Vagina (tissue), 2 donors: ENCODE results near the gene ZNF592. TPM values are rescaled to one million over a fixed set of nuclear protein-coding genes. Genes with fewer than 3 reads are reported as not detected.
A peak's percentile ranks its signal among the peaks of the same experiment; 100 is the strongest.

ENCODE experiments used
- DNase-seq, 2 donors: peaks; one replicate each; pipeline ENCODE4 v3.0.0-alpha.2; 2017; ENCODE audit errors: extremely low spot score in 2 of 2
- H3K27ac ChIP-seq: fragments of 200-600 bp; sonication (generic); one replicate; pipeline ENCODE4 v1.5.1; 2019
- H3K27me3 ChIP-seq: fragments of 200-600 bp; sonication (generic); one replicate; pipeline ENCODE4 v1.5.1; 2019
- H3K36me3 ChIP-seq, 2 donors: fragments of 200-600 bp; sonication (generic); one replicate each; pipeline ENCODE4 v1.5.1; 2017 to 2019
- H3K4me1 ChIP-seq: fragments of 200-600 bp; sonication (generic); one replicate; pipeline ENCODE4 v1.5.1; 2019
- H3K4me3 ChIP-seq, 2 donors: fragments of 200-600 bp; sonication (generic); 1 replicate in 1 of 2; 2 replicates in 1 of 2; pipeline ENCODE4 v1.5.1; 2016 to 2019
- H3K9me3 ChIP-seq: fragments of 200-600 bp; sonication (generic); one replicate; pipeline ENCODE4 v1.5.1; 2019
- CTCF ChIP-seq, 3 experiments: fragments of 450-650 bp in 2 of 3; fragments of 200-600 bp in 1 of 3; sonication (generic) in 1 of 3; IDR thresholded peaks; one replicate each; pipeline ENCODE4 v1.5.1; 2017 to 2019; ENCODE audit warnings: antibody characterized with exemption in 3 of 3, mild to moderate bottlenecking in 2 of 3, moderate library complexity in 2 of 3
- POLR2A ChIP-seq, 2 donors: fragments of 450-650 bp; IDR thresholded peaks; one replicate each; pipeline ENCODE4 v1.6.1; 2017; ENCODE audit warnings: antibody characterized with exemption in 2 of 2, mild to moderate bottlenecking in 2 of 2, moderate library complexity in 2 of 2
- POLR2AphosphoS5 ChIP-seq, 2 donors: sonication (generic); formaldehyde crosslinking; IDR thresholded peaks; one replicate each; pipeline ENCODE4 v1.9.0; 2017; ENCODE audit warnings: antibody characterized with exemption in 2 of 2, mild to moderate bottlenecking in 2 of 2, low read depth in 1 of 2; ENCODE audit not compliant: insufficient read depth in 1 of 2
- intact Hi-C: fragments of 100-400 bp; cut with DNase I; formaldehyde crosslinking; loops from one replicate; pipeline ENCODE4 v1.15.1; 2023
- total RNA-seq: library from RNA; depleted of rRNA; stranded (reverse); fragments of >200 nt; gene quantifications from one replicate; pipeline ENCODE4 v1.2.3, GENCODE V29; 2016

The ZNF592 gene
- total RNA-seq, 1 donor from 2014 or later = 21.6 TPM

GRCh38 chr15:84819291-84819768 lies 70.9 kb downstream of the ZNF592 start:
- H3K4me3 ChIP-seq = no peak overlapping the region
- DNase-seq = no peak
- TF ChIP-seq CTCF (IDR thresholded peaks at IDR 0.05) (no peak), POLR2A (IDR thresholded peaks at IDR 0.05) (no peak), POLR2AphosphoS5 (IDR thresholded peaks at IDR 0.05; ENCODE audit: insufficient read depth in 1 of 2, low read depth in 1 of 2) (no peak)
- no peaks in the 10 kb centered on the region for H3K36me3 ChIP-seq
- peaks cover 58% of the 10 kb centered on the region for H3K4me1 ChIP-seq
- no peaks in the 10 kb centered on the region for H3K27me3 ChIP-seq
- peak overlapping the region; percentile 74 for H3K27ac ChIP-seq
- intact Hi-C loops = loop anchor here (10.0 kb wide), 1 partner anchor 225 kb away; no protein-coding TSS in a partner anchor
- no peaks in the 10 kb centered on the region for H3K9me3 ChIP-seq

- Histone ChIP-seq H3K27me3 (no peaks in the 10 kb centered on the region), H3K4me3 (no peak overlapping the region), H3K4me1 (peaks cover 63% of the 10 kb centered on the region), H3K9me3 (no peaks in the 10 kb centered on the region), H3K27ac (peak overlapping the region; percentile 74), H3K36me3 (no peaks in the 10 kb centered on the region)
- no peak for TF ChIP-seq POLR2A (IDR thresholded peaks at IDR 0.05)
- TF ChIP-seq CTCF (IDR thresholded peaks at IDR 0.05) = no peak
- no peak for TF ChIP-seq POLR2AphosphoS5 (IDR thresholded peaks at IDR 0.05; ENCODE audit: insufficient read depth in 1 of 2, low read depth in 1 of 2)
- intact Hi-C loops = loop anchor here (5.0 to 10.0 kb wide), 2 partner anchors 72 to 225 kb away; partner anchors contain the start of gene ZNF592
- no peak for DNase-seq
Measured at GRCh38 chr15:84819791-84820190, 71.4 kb downstream of the ZNF592 start.

GRCh38 chr15:84821501-84822021 lies 73.2 kb downstream of the ZNF592 start:
- H3K36me3 ChIP-seq = no peaks in the 10 kb centered on the region
- no peak for DNase-seq
- H3K9me3 ChIP-seq = no peaks in the 10 kb centered on the region
- no peaks in the 10 kb centered on the region for H3K27me3 ChIP-seq
- no peak overlapping the region for H3K4me3 ChIP-seq
- intact Hi-C loops = loop anchor here (5.0 kb wide), 1 partner anchor 74 kb away; the partner anchor contains the start of gene ZNF592
- peaks cover 68% of the 10 kb centered on the region for H3K4me1 ChIP-seq
- TF ChIP-seq POLR2AphosphoS5 (IDR thresholded peaks at IDR 0.05; ENCODE audit: insufficient read depth in 1 of 2, low read depth in 1 of 2) (peak; percentile 49 to 55), CTCF (IDR thresholded peaks at IDR 0.05) (peak in 1 of 3 experiments; percentile 11), POLR2A (IDR thresholded peaks at IDR 0.05) (no peak)
- peak overlapping the region; percentile 24 for H3K27ac ChIP-seq

- H3K9me3 ChIP-seq = no peaks in the 10 kb centered on the region
- DNase-seq = no peak
- H3K36me3 ChIP-seq = no peaks in the 10 kb centered on the region
- H3K27ac ChIP-seq = no peak overlapping the region
- H3K27me3 ChIP-seq = no peaks in the 10 kb centered on the region
- no peak for TF ChIP-seq POLR2A (IDR thresholded peaks at IDR 0.05)
- H3K4me3 ChIP-seq = no peak overlapping the region
- intact Hi-C loops = loop anchor here (5.0 kb wide), 1 partner anchor 75 kb away; the partner anchor contains the start of gene ZNF592
- H3K4me1 ChIP-seq = peaks cover 64% of the 10 kb centered on the region
Measured at GRCh38 chr15:84822653-84823281, 74.4 kb downstream of the ZNF592 start.

- intact Hi-C loops = loop anchor here (5.0 kb wide), 1 partner anchor 76 kb away; the partner anchor contains the start of gene ZNF592
- no peak overlapping the region for H3K4me3 ChIP-seq
- no peaks in the 10 kb centered on the region for H3K27me3 ChIP-seq
- no peak for TF ChIP-seq POLR2AphosphoS5 (IDR thresholded peaks at IDR 0.05; ENCODE audit: insufficient read depth in 1 of 2, low read depth in 1 of 2)
- TF ChIP-seq CTCF (IDR thresholded peaks at IDR 0.05) = no peak
- no peak for TF ChIP-seq POLR2A (IDR thresholded peaks at IDR 0.05)
- peak overlapping the region; percentile 59 for H3K27ac ChIP-seq
- H3K4me1 ChIP-seq = peaks cover 59% of the 10 kb centered on the region
- no peaks in the 10 kb centered on the region for H3K9me3 ChIP-seq
- no peaks in the 10 kb centered on the region for H3K36me3 ChIP-seq
- DNase-seq = no peak
Measured at GRCh38 chr15:84823282-84823878, 75.0 kb downstream of the ZNF592 start.
